Neutrophil (primary cell): ENCODE measurements around the gene GNB3.

Source experiments
- H3K27ac ChIP-seq: fragments of 200-600 bp; sonication (generic); 2 replicates; pipeline ENCODE4 v1.5.1; 2016; ENCODE audit warnings: mild to moderate bottlenecking, moderate library complexity
- H3K27me3 ChIP-seq: fragments of 200-600 bp; sonication (generic); 2 replicates; pipeline ENCODE4 v1.6.0; 2016; ENCODE audit warnings: mild to moderate bottlenecking
- H3K36me3 ChIP-seq: fragments of 200-600 bp; sonication (generic); 2 replicates; pipeline ENCODE4 v1.5.1; 2017
- H3K4me1 ChIP-seq, 2 experiments: fragments of 200-600 bp in 1 of 2; sonication (generic) in 1 of 2; 1 replicate in 1 of 2; 2 replicates in 1 of 2; pipeline versions ENCODE4 v1.5.1 to v1.6.1; 2013 to 2016; ENCODE audit warnings: low read depth in 1 of 2, low read length in 1 of 2, mild to moderate bottlenecking in 1 of 2, moderate library complexity in 1 of 2; ENCODE audit not compliant: control insufficient read depth in 1 of 2, insufficient read depth in 1 of 2
- H3K4me3 ChIP-seq, 2 experiments: fragments of 200-600 bp in 1 of 2; sonication (generic) in 1 of 2; 1 replicate in 1 of 2; 2 replicates in 1 of 2; pipeline ENCODE4 v1.5.1; 2013 to 2016; ENCODE audit warnings: low read depth in 1 of 2, low read length in 1 of 2, mild to moderate bottlenecking in 1 of 2, moderate library complexity in 1 of 2
- H3K9me3 ChIP-seq: fragments of 200-600 bp; sonication (generic); 2 replicates; pipeline ENCODE4 v1.5.1; 2016
- CTCF ChIP-seq: fragments of 200-600 bp; sonication (generic); IDR thresholded peaks from 2 replicates; pipeline ENCODE4 v1.5.1; 2016; ENCODE audit warnings: antibody characterized with exemption

The GNB3 gene

GRCh38 chr12:6840761-6841515, at the start of gene GNB3:
TSS of gene GNB3 (plus strand) at chr12:6840925. CDS start at chr12:6841288, 363 bp downstream.
- H3K27me3 ChIP-seq, result no peaks in the 10 kb centered on the region
- peaks cover 11% of the 10 kb centered on the region for H3K36me3 ChIP-seq
- H3K4me3 ChIP-seq, result no peak within 1 kb of the TSS
- H3K4me1 ChIP-seq, result peaks cover 14% of the 10 kb centered on the region in 2 experiments
- no peak for TF ChIP-seq CTCF
- H3K27ac ChIP-seq, result no peak within 1 kb of the TSS
- no peaks in the 10 kb centered on the region for H3K9me3 ChIP-seq

GRCh38 chr12:6791931-6792520, 48.7 kb upstream of the GNB3 start:
- no peak for TF ChIP-seq CTCF
- H3K4me3 ChIP-seq, result peak overlapping the region; percentile 15 to 47
- H3K36me3 ChIP-seq, result no peaks in the 10 kb centered on the region
- H3K27ac ChIP-seq, result peak overlapping the region; percentile 76
- H3K4me1 ChIP-seq, result peaks cover 26 to 35% of the 10 kb centered on the region in 2 experiments
- no peaks in the 10 kb centered on the region for H3K27me3 ChIP-seq
- H3K9me3 ChIP-seq, result no peaks in the 10 kb centered on the region

GRCh38 chr12:6792522-6793201, 48.1 kb upstream of the GNB3 start:
- Histone ChIP-seq H3K27me3 (no peaks in the 10 kb centered on the region), H3K9me3 (no peaks in the 10 kb centered on the region), H3K4me1 (peaks cover 26 to 35% of the 10 kb centered on the region in 2 experiments), H3K36me3 (no peaks in the 10 kb centered on the region), H3K4me3 (peak overlapping the region; percentile 15 to 47), H3K27ac (peak overlapping the region; percentile 76)
- TF ChIP-seq CTCF, result no peak

- Histone ChIP-seq H3K4me1 (peaks cover 16 to 22% of the 10 kb centered on the region in 2 experiments), H3K27me3 (no peaks in the 10 kb centered on the region), H3K27ac (no peak overlapping the region), H3K36me3 (no peaks in the 10 kb centered on the region), H3K4me3 (no peak overlapping the region), H3K9me3 (no peaks in the 10 kb centered on the region)
- TF ChIP-seq CTCF, result no peak
Measured at GRCh38 chr12:6795088-6795487, 45.6 kb upstream of the GNB3 start.

GRCh38 chr12:6796576-6796975, 44.1 kb upstream of the GNB3 start:
- Histone ChIP-seq H3K36me3 (no peaks in the 10 kb centered on the region), H3K27me3 (no peaks in the 10 kb centered on the region), H3K9me3 (no peaks in the 10 kb centered on the region), H3K27ac (no peak overlapping the region), H3K4me1 (peaks cover 16 to 20% of the 10 kb centered on the region in 2 experiments), H3K4me3 (no peak overlapping the region)
- no peak for TF ChIP-seq CTCF
